KBM-7 (cell line): ENCODE data around the gene BOLA2.
"Not testable (repeated sequence)": the region's sequence is repeated elsewhere in the genome, so short reads cannot be mapped to it uniquely, and the experiment has no call there.

ENCODE experiments used
- DNase-seq: peaks from one replicate; pipeline ENCODE4 v3.0.0-alpha.2; 2015
- in situ Hi-C: fragments of 300-500 bp; cut with MboI; formaldehyde crosslinking; loops from 2 replicates; pipeline ENCODE4 v1.14.3; 2020; ENCODE audit warnings: low sequenced_read_pairs, low pct_unique_long_range_greater_than_20kb, mixed read lengths

Gene BOLA2

GRCh38 chr16:29454269-29454668 is at the start of gene BOLA2, which contains the start of gene SLX1B:
BOLA2 (minus strand) TSS chr16:29454351; CDS start chr16:29454253, 98 bp downstream.
SLX1B (plus strand) TSS chr16:29454533.
- in situ Hi-C loops, DNase-seq: not testable (repeated sequence)

- in situ Hi-C loops, DNase-seq: not testable (repeated sequence)
These were observed 28.1 kb upstream of the BOLA2 start for GRCh38 chr16:29482276-29482675.

- in situ Hi-C loops, DNase-seq: not testable (repeated sequence)
These were observed 17.9 kb upstream of the BOLA2 start for GRCh38 chr16:29472065-29472464.

- DNase-seq, in situ Hi-C loops: not testable (repeated sequence)
These were observed 15.5 kb upstream of the BOLA2 start for GRCh38 chr16:29469660-29470059.

GRCh38 chr16:29467654-29468366 is 13.7 kb upstream of the BOLA2 start:
- in situ Hi-C loops = not testable (repeated sequence)

GRCh38 chr16:29466904-29467303 is 12.8 kb upstream of the BOLA2 start:
- DNase-seq, in situ Hi-C loops: not testable (repeated sequence)

More at GRCh38 chr16:29467654-29468366, 13.7 kb upstream of the BOLA2 start:
- DNase-seq = not testable (repeated sequence)

GRCh38 chr16:29465985-29466824 is 12.1 kb upstream of the BOLA2 start:
- in situ Hi-C loops, DNase-seq: not testable (repeated sequence)

- in situ Hi-C loops, DNase-seq: not testable (repeated sequence)
These were observed 6.5 kb upstream of the BOLA2 start for GRCh38 chr16:29460647-29461030.

GRCh38 chr16:29459706-29460646 is 5.8 kb upstream of the BOLA2 start, which contains the start of gene SULT1A4:
SULT1A4 (plus strand) TSS chr16:29459913; CDS start chr16:29461386, 1,473 bp downstream.
- in situ Hi-C loops = not testable (repeated sequence)

GRCh38 chr16:29457660-29458059 is 3.5 kb upstream of the BOLA2 start:
- in situ Hi-C loops = not testable (repeated sequence)

More at GRCh38 chr16:29459706-29460646, 5.8 kb upstream of the BOLA2 start, which contains the start of gene SULT1A4:
- DNase-seq = not testable (repeated sequence)

GRCh38 chr16:29454828-29455227 is 677 bp upstream of the BOLA2 start:
- DNase-seq, in situ Hi-C loops: not testable (repeated sequence)

More at GRCh38 chr16:29457660-29458059, 3.5 kb upstream of the BOLA2 start:
- not testable (repeated sequence) for DNase-seq

GRCh38 chr16:29453754-29454153 is 397 bp downstream of the BOLA2 start:
- in situ Hi-C loops, DNase-seq: not testable (repeated sequence)

- DNase-seq, in situ Hi-C loops: not testable (repeated sequence)
These were observed 28.8 kb downstream of the BOLA2 start for GRCh38 chr16:29425390-29425789.

- in situ Hi-C loops, DNase-seq: not testable (repeated sequence)
These were observed 30.6 kb downstream of the BOLA2 start for GRCh38 chr16:29423587-29423986.

GRCh38 chr16:29405249-29405648 is 48.9 kb downstream of the BOLA2 start:
- DNase-seq, in situ Hi-C loops: not testable (repeated sequence)
